ENCODE data around the gene ZNF831. TPM values are rescaled to one million over a fixed set of nuclear protein-coding genes. Genes with fewer than 3 reads are reported as not detected.

The ZNF831 gene
- total RNA-seq, 1 donor from 2014 or later: under 0.01 TPM

GRCh38 chr20:59177266-59178250, 13.9 kb downstream of the ZNF831 start:
- no peak for DNase-seq (ENCODE audit: low spot score in 2 of 2)
- FAIRE-seq: no peak

- FAIRE-seq: no peak
These were observed 15.5 kb downstream of the ZNF831 start for GRCh38 chr20:59178983-59179595.

GRCh38 chr20:59179988-59180387, 16.4 kb downstream of the ZNF831 start:
- FAIRE-seq: no peak

More at GRCh38 chr20:59178983-59179595, 15.5 kb downstream of the ZNF831 start:
- no peak for DNase-seq (ENCODE audit: low spot score in 2 of 2)

GRCh38 chr20:59181936-59182335, 18.3 kb downstream of the ZNF831 start:
- DNase-seq (ENCODE audit: low spot score in 2 of 2): no peak
- no peak for FAIRE-seq

More at GRCh38 chr20:59179988-59180387, 16.4 kb downstream of the ZNF831 start:
- DNase-seq (ENCODE audit: low spot score in 2 of 2): no peak

- no peak for FAIRE-seq
- DNase-seq (ENCODE audit: low spot score in 2 of 2): no peak
These were observed 18.9 kb downstream of the ZNF831 start for GRCh38 chr20:59182401-59183044.

GRCh38 chr20:59183751-59184150, 20.1 kb downstream of the ZNF831 start:
- DNase-seq (ENCODE audit: low spot score in 2 of 2) (no peak), FAIRE-seq (no peak)

GRCh38 chr20:59184880-59185447, 21.3 kb downstream of the ZNF831 start:
- FAIRE-seq (no peak), DNase-seq (ENCODE audit: low spot score in 2 of 2) (no peak)

- FAIRE-seq: no peak
- DNase-seq (ENCODE audit: low spot score in 2 of 2): no peak
These were observed 22.2 kb downstream of the ZNF831 start for GRCh38 chr20:59185809-59186208.

GRCh38 chr20:59190466-59190865, 26.8 kb downstream of the ZNF831 start:
- FAIRE-seq (no peak), DNase-seq (ENCODE audit: low spot score in 2 of 2) (no peak)

- FAIRE-seq (no peak), DNase-seq (ENCODE audit: low spot score in 2 of 2) (no peak)
These were observed 27.6 kb downstream of the ZNF831 start for GRCh38 chr20:59191036-59191755.

- FAIRE-seq: no peak
- DNase-seq (ENCODE audit: low spot score in 2 of 2): no peak
These were observed 28.3 kb downstream of the ZNF831 start for GRCh38 chr20:59191756-59192532.

- FAIRE-seq: no peak
These were observed 28.9 kb downstream of the ZNF831 start for GRCh38 chr20:59192533-59192896.

GRCh38 chr20:59193325-59193724, 29.7 kb downstream of the ZNF831 start:
- DNase-seq (ENCODE audit: low spot score in 2 of 2): no peak
- FAIRE-seq: no peak

More at GRCh38 chr20:59192533-59192896, 28.9 kb downstream of the ZNF831 start:
- DNase-seq (ENCODE audit: low spot score in 2 of 2): no peak

- no peak for FAIRE-seq
- no peak for DNase-seq (ENCODE audit: low spot score in 2 of 2)
These were observed 30.7 kb downstream of the ZNF831 start for GRCh38 chr20:59194023-59194935.

GRCh38 chr20:59195316-59195993, 31.8 kb downstream of the ZNF831 start:
- FAIRE-seq (no peak), DNase-seq (ENCODE audit: low spot score in 2 of 2) (no peak)

- FAIRE-seq (no peak), DNase-seq (ENCODE audit: low spot score in 2 of 2) (no peak)
These were observed 40.7 kb downstream of the ZNF831 start for GRCh38 chr20:59204165-59204894.

- FAIRE-seq (no peak), DNase-seq (ENCODE audit: low spot score in 2 of 2) (no peak)
These were observed 41.4 kb downstream of the ZNF831 start for GRCh38 chr20:59205044-59205443.

Measured in frontal cortex (tissue), 4 donors.